Stomach (tissue), 9 donors: ENCODE data around the gene MTX1. TPM values are rescaled to one million over a fixed set of nuclear protein-coding genes. Genes with fewer than 3 reads are reported as not detected.

ENCODE experiments used
- DNase-seq, 2 donors: peaks; one replicate each; pipeline versions ENCODE4 v3.0.0 to v3.0.0-alpha.2; 2013 to 2019
- H3K27ac ChIP-seq, 5 donors: fragments of 200-600 bp in 4 of 5; sonication (generic) in 4 of 5; one replicate each; pipeline ENCODE4 v1.5.1; 2013 to 2019; ENCODE audit warnings: mild to moderate bottlenecking in 1 of 5, moderate library complexity in 1 of 5
- H3K27me3 ChIP-seq, 3 donors: fragments of 200-600 bp; sonication (generic); one replicate each; pipeline ENCODE4 v1.5.1; 2017 to 2019; ENCODE audit warnings: mixed run types in 1 of 3
- H3K36me3 ChIP-seq, 4 donors: fragments of 200-600 bp; sonication (generic); 1 replicate in 3 of 4; 2 replicates in 1 of 4; pipeline ENCODE4 v1.5.1; 2016 to 2019
- H3K4me1 ChIP-seq, 4 donors: fragments of 200-600 bp; sonication (generic); one replicate each; pipeline ENCODE4 v1.5.1; 2016 to 2019
- H3K4me3 ChIP-seq, 4 donors: fragments of 200-600 bp; sonication (generic) in 3 of 4; one replicate each; pipeline ENCODE4 v1.5.1; 2016 to 2019; ENCODE audit warnings: mild to moderate bottlenecking in 1 of 4
- H3K9me3 ChIP-seq, 4 donors: fragments of 200-600 bp; sonication (generic); one replicate each; pipeline ENCODE4 v1.5.1; 2016 to 2019
- CTCF ChIP-seq, 7 experiments: fragments of 450-650 bp in 4 of 7; fragments of 200-600 bp in 3 of 7; sonication (generic) in 3 of 7; IDR thresholded peaks; one replicate each; pipeline ENCODE4 v1.5.1; 2016 to 2019; ENCODE audit warnings: antibody characterized with exemption in 7 of 7, control low read depth in 2 of 7, mild to moderate bottlenecking in 1 of 7
- EP300 ChIP-seq: sonication (generic); formaldehyde crosslinking; IDR thresholded peaks from one replicate; pipeline ENCODE4 v1.6.1; 2017; ENCODE audit warnings: antibody characterized with exemption
- POLR2A ChIP-seq, 4 donors: fragments of 450-650 bp; IDR thresholded peaks; one replicate each; pipeline ENCODE4 v1.6.1; 2016; ENCODE audit warnings: antibody characterized with exemption in 4 of 4, control low read depth in 2 of 4, mild to moderate bottlenecking in 1 of 4, moderate library complexity in 1 of 4
- POLR2AphosphoS5 ChIP-seq, 3 donors: sonication (generic); formaldehyde crosslinking; IDR thresholded peaks; one replicate each; pipeline ENCODE4 v1.6.1; 2016; ENCODE audit warnings: antibody characterized with exemption in 3 of 3
- WGBS, 5 donors: extraction: QIAGEN DNeasy Blood & Tissue Kit in 3 of 5; methylation state at CpG; one replicate each; pipeline versions ENCODE4 v1.1.5 to v1.1.7; 2013 to 2018; 5-methylcytosine and 5-hydroxymethylcytosine counted together
- intact Hi-C: fragments of 100-400 bp; cut with DNase I; formaldehyde crosslinking; loops from one replicate; pipeline ENCODE4 v1.15.1; 2023; ENCODE audit warnings: low total_unique reads
- polyA plus RNA-seq, 3 donors: library from polyadenylated mRNA; stranded (reverse); fragments of 200-250 nt; gene quantifications; one replicate each; pipeline ENCODE4 v1.2.3, GENCODE V29; 2013
- total RNA-seq, 5 donors: library from RNA; depleted of rRNA; stranded (reverse); fragments of >200 nt; gene quantifications; one replicate each; pipeline versions ENCODE4 v1.1.0 to v1.2.3, GENCODE V29; 2014 to 2016
- donor health status: healthy with polysubstance abuse.
- donor health status: Bipolar disorder and iron deficiency.
- donor health status: healthy.

Gene MTX1
- total and polyA plus RNA-seq, 8 donors: 1.2 to 71.1 (median 36.9) TPM

DNA sequence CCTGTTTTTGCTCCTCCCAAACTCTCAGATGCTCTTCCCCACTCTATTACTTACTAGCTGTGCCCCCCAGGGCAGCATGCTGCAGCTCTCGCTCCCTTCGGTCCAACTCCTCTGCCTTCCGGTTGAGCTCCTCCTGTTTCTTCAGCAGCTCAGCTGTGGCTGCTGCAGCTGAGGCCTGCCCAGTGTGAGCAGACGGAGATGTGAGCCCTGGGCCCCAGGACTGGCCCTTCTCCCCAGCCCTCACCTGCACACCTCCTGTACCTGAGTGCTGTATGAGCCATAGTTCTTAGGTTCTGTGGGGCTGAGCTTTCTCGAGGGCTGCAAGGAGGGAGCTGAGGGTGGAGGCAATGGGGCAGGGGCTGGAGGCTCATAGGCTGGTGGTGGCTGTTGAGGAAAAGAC, 51.8 kb downstream of the MTX1 start:
- TF ChIP-seq CTCF (IDR thresholded peaks at IDR 0.05) (no peak), POLR2A (IDR thresholded peaks at IDR 0.05) (no peak), EP300 (no peak), POLR2AphosphoS5 (IDR thresholded peaks at IDR 0.05) (no peak)
- 85 to 94% (median 93%) methylated on average over 5 of the region's 5 CpGs for WGBS, 5 donors
- Histone ChIP-seq H3K4me1 (peaks cover 20 to 40% (median 34%) of the 10 kb centered on the region in 4 donors), H3K27ac (peak overlapping the region in 1 of 5 donors; percentile 14), H3K27me3 (no peaks in the 10 kb centered on the region), H3K4me3 (no peak overlapping the region), H3K36me3 (peaks cover 41 to 70% (median 64%) of the 10 kb centered on the region in 4 donors), H3K9me3 (no peaks in the 10 kb centered on the region)
- intact Hi-C loops: no loop called here
- no peak for DNase-seq

GRCh38 chr1:155261493-155261851, 53.0 kb downstream of the MTX1 start:
- no peak for TF ChIP-seq EP300
- H3K36me3 ChIP-seq: peaks cover 52 to 78% (median 75%) of the 10 kb centered on the region in 4 donors
- H3K27ac ChIP-seq: peak overlapping the region; percentile 82 to 88 (median 87)
- H3K27me3 ChIP-seq: no peaks in the 10 kb centered on the region
- 0 to 2% (median 0%) methylated on average over 3 to 9 of the region's 9 CpGs for WGBS, 5 donors
- H3K4me1 ChIP-seq: peaks cover 14 to 30% (median 27%) of the 10 kb centered on the region in 4 donors
- H3K4me3 ChIP-seq: peak overlapping the region; percentile 73 to 89 (median 82)
- no peaks in the 10 kb centered on the region for H3K9me3 ChIP-seq
- intact Hi-C loops: no loop called here
- peak in 1 of 2 donors; percentile 53 for DNase-seq

DNA sequence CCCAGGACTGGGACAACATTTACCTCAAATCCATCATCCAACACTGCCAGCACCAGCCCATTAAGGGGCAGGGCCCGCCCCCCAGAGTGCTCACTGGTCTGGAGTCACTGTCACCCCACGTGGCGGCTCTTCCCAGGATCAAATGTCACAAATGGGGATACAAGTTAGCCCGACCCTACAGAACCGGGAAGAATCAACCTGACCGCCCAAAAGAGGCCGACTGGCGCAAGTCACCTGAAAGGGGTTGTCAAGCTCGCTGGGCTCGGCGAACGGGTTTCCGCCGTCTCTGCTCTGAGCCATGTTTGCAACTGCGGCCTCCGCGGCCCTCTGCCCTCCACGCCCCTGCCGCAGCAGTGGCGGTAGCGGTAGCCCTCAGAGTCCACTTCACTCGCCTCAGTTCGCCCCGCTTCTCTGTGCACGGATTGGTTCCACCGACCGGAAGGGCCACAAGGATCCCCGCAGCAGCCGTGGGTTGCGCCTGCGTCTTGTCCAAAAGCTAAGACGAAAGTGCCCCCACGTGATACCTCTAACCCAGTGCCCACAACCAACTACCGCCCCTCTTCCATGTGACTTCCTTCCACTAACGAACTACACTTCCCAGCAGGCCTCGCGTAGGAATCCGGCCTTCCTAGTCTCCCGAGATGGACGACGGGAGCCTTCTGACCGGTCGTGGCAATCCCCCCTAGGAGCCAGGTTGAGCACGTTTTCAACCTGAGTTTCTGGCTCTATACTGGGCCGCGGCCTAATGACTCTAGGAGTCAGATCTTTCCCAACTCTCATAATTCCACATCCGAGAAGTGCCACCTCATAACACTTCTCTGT, 53.6 kb downstream of the MTX1 start, which contains the start of gene SCAMP3:
TSS of gene SCAMP3 (minus strand) at position 509 of the 822 bp plus-strand sequence. CDS start at position 300, 209 bp downstream.
- intact Hi-C loops: no loop called here
- WGBS, 5 donors: 0 to 1% (median 0%) methylated on average over 38 to 47 of the region's 47 CpGs
- peak within 1 kb of the TSS; percentile 82 to 88 (median 87) for H3K27ac ChIP-seq
- H3K4me1 ChIP-seq: peaks cover 14 to 27% (median 26%) of the 10 kb centered on the region in 4 donors
- TF ChIP-seq POLR2AphosphoS5 (IDR thresholded peaks at IDR 0.05): peak; percentile 79 to 97 (median 90)
- peak in 1 of 7 experiments; percentile 26 for TF ChIP-seq CTCF (IDR thresholded peaks at IDR 0.05)
- no peak for TF ChIP-seq EP300
- TF ChIP-seq POLR2A (IDR thresholded peaks at IDR 0.05): peak in 1 of 4 donors; percentile 39
- H3K9me3 ChIP-seq: no peaks in the 10 kb centered on the region
- H3K4me3 ChIP-seq: peak within 1 kb of the TSS; percentile 73 to 89 (median 82)
- no peaks in the 10 kb centered on the region for H3K27me3 ChIP-seq
- H3K36me3 ChIP-seq: peaks cover 53 to 78% (median 75%) of the 10 kb centered on the region in 4 donors
- DNase-seq: peak; percentile 95 to 99

GRCh38 chr1:155263067-155263466, 54.6 kb downstream of the MTX1 start:
- TF ChIP-seq CTCF (IDR thresholded peaks at IDR 0.05) (no peak), EP300 (no peak), POLR2A (IDR thresholded peaks at IDR 0.05) (no peak), POLR2AphosphoS5 (IDR thresholded peaks at IDR 0.05) (no peak)
- intact Hi-C loops: no loop called here
- peak overlapping the region in 4 of 5 donors; percentile 84 to 88 (median 87) for H3K27ac ChIP-seq
- H3K27me3 ChIP-seq: no peaks in the 10 kb centered on the region
- no peaks in the 10 kb centered on the region for H3K9me3 ChIP-seq
- H3K36me3 ChIP-seq: peaks cover 57 to 78% (median 75%) of the 10 kb centered on the region in 4 donors
- no peak for DNase-seq
- H3K4me1 ChIP-seq: peaks cover 14 to 27% (median 26%) of the 10 kb centered on the region in 4 donors
- WGBS, 5 donors: 82 to 87% (median 83%) methylated on average over 11 of the region's 11 CpGs
- no peak overlapping the region for H3K4me3 ChIP-seq

Other genes starting within 250 kb of the MTX1 start
- gene PYGO2, start 246.9 kb upstream of the MTX1 start, total RNA-seq: 10 to 100 TPM in 4 of 5 donors, 1 to 10 TPM in 1; 8.1 to 75.3 (median 36.2) TPM
- gene PYGO2, start 246.9 kb upstream of the MTX1 start, polyA plus RNA-seq: 10 to 100 TPM; 12.2 to 19.8 (median 16.1) TPM
- 10 to 100 TPM; 23.2 to 81.1 (median 59.6) TPM for gene SHC1, start 237.9 kb upstream of the MTX1 start, total RNA-seq
- gene SHC1, start 237.9 kb upstream of the MTX1 start, polyA plus RNA-seq: 10 to 100 TPM; 43.7 to 58.8 (median 56.1) TPM
- gene CKS1B, start 234.0 kb upstream of the MTX1 start, total RNA-seq: 10 to 100 TPM in 2 of 5 donors, 1 to 10 TPM in 3; 4.7 to 36.1 (median 5.2) TPM
- 10 to 100 TPM; 40.9 to 73.3 (median 63.9) TPM for gene CKS1B, start 234.0 kb upstream of the MTX1 start, polyA plus RNA-seq
- 10 to 100 TPM; 14.1 to 76.5 (median 54.8) TPM for gene FLAD1, start 225.4 kb upstream of the MTX1 start, total RNA-seq
- 10 to 100 TPM; 31.4 to 43.8 (median 40.4) TPM for gene FLAD1, start 225.4 kb upstream of the MTX1 start, polyA plus RNA-seq
- gene LENEP, start 215.1 kb upstream of the MTX1 start, total RNA-seq: 10 to 100 TPM in 1 of 5 donors, 1 to 10 TPM in 1, not detected in 3; 1.1 to 11.6 TPM
- gene LENEP, start 215.1 kb upstream of the MTX1 start, polyA plus RNA-seq: not detected
- 100 to 1,000 TPM in 1 of 5 donors, 10 to 100 TPM in 4; 32.3 to 134 (median 53.9) TPM for gene ZBTB7B, start 205.9 kb upstream of the MTX1 start, total RNA-seq
- 10 to 100 TPM; 29.6 to 39.5 (median 35.6) TPM for gene ZBTB7B, start 205.9 kb upstream of the MTX1 start, polyA plus RNA-seq
- 100 to 1,000 TPM in 1 of 5 donors, not detected in 4; 158 TPM for gene DCST2, start 174.9 kb upstream of the MTX1 start, total RNA-seq
- gene DCST2, start 174.9 kb upstream of the MTX1 start, polyA plus RNA-seq: 1 to 10 TPM; 1.6 to 6.6 (median 6.1) TPM
- under 1 TPM in 2 of 5 donors, not detected in 3; 0.18 to 0.89 TPM for gene DCST1, start 174.9 kb upstream of the MTX1 start, total RNA-seq
- under 1 TPM in 1 of 3 donors, not detected in 2; 0.13 TPM for gene DCST1, start 174.9 kb upstream of the MTX1 start, polyA plus RNA-seq
- gene ADAM15, start 157.4 kb upstream of the MTX1 start, total RNA-seq: 100 to 1,000 TPM in 4 of 5 donors, 10 to 100 TPM in 1; 56.2 to 335 (median 126) TPM
- gene ADAM15, start 157.4 kb upstream of the MTX1 start, polyA plus RNA-seq: 100 to 1,000 TPM; 149 to 267 (median 159) TPM
- 1 to 10 TPM in 3 of 5 donors, not detected in 2; 3.5 to 9.9 (median 5.8) TPM for gene EFNA4, start 145.0 kb upstream of the MTX1 start, total RNA-seq
- gene EFNA4, start 145.0 kb upstream of the MTX1 start, polyA plus RNA-seq: 10 to 100 TPM in 1 of 3 donors, 1 to 10 TPM in 2; 4.3 to 13.2 (median 6.7) TPM
- gene EFNA3, start 129.9 kb upstream of the MTX1 start, total RNA-seq: not detected
- 1 to 10 TPM in 2 of 3 donors, under 1 TPM in 1; 0.76 to 4.9 (median 1.5) TPM for gene EFNA3, start 129.9 kb upstream of the MTX1 start, polyA plus RNA-seq
- 10 to 100 TPM; 12.2 to 75.3 (median 36.0) TPM for gene EFNA1, start 80.8 kb upstream of the MTX1 start, total RNA-seq
- gene EFNA1, start 80.8 kb upstream of the MTX1 start, polyA plus RNA-seq: 10 to 100 TPM; 31.3 to 65.8 (median 47.7) TPM
- gene SLC50A1, start 72.8 kb upstream of the MTX1 start, total RNA-seq: 100 to 1,000 TPM in 1 of 5 donors, 10 to 100 TPM in 3, 1 to 10 TPM in 1; 4.5 to 114 (median 22.5) TPM
- 10 to 100 TPM; 39.7 to 48.3 (median 40.2) TPM for gene SLC50A1, start 72.8 kb upstream of the MTX1 start, polyA plus RNA-seq
- gene DPM3, start 68.2 kb upstream of the MTX1 start, total RNA-seq: 10 to 100 TPM in 4 of 5 donors, not detected in 1; 13.3 to 51.3 (median 38.3) TPM
- gene DPM3, start 68.2 kb upstream of the MTX1 start, polyA plus RNA-seq: 100 to 1,000 TPM; 192 to 301 (median 220) TPM
- gene KRTCAP2, start 35.4 kb upstream of the MTX1 start, total RNA-seq: 100 to 1,000 TPM in 3 of 5 donors, 10 to 100 TPM in 2; 60.8 to 238 (median 133) TPM
- 100 to 1,000 TPM; 183 to 399 (median 242) TPM for gene KRTCAP2, start 35.4 kb upstream of the MTX1 start, polyA plus RNA-seq
- gene TRIM46, start 34.8 kb upstream of the MTX1 start, total RNA-seq: 10 to 100 TPM in 1 of 5 donors, 1 to 10 TPM in 1, under 1 TPM in 1, not detected in 2; 0.73 to 16.9 (median 5.4) TPM
- gene TRIM46, start 34.8 kb upstream of the MTX1 start, polyA plus RNA-seq: under 1 TPM; 0.58 to 0.68 (median 0.61) TPM
- gene THBS3, start 798 bp upstream of the MTX1 start, total RNA-seq: 10 to 100 TPM; 11.0 to 65.9 (median 25.4) TPM
- gene THBS3, start 798 bp upstream of the MTX1 start, polyA plus RNA-seq: 10 to 100 TPM; 11.0 to 27.9 (median 17.8) TPM
- gene ENTREP3, start 46.8 kb downstream of the MTX1 start, total RNA-seq: 10 to 100 TPM in 4 of 5 donors, 1 to 10 TPM in 1; 2.8 to 77.9 (median 19.6) TPM
- 10 to 100 TPM in 2 of 3 donors, 1 to 10 TPM in 1; 9.7 to 20.5 (median 11.6) TPM for gene ENTREP3, start 46.8 kb downstream of the MTX1 start, polyA plus RNA-seq
- 10 to 100 TPM in 4 of 5 donors, 1 to 10 TPM in 1; 7.0 to 32.6 (median 24.1) TPM for gene SCAMP3, start 53.7 kb downstream of the MTX1 start, total RNA-seq
- 10 to 100 TPM; 25.8 to 48.4 (median 45.4) TPM for gene SCAMP3, start 53.7 kb downstream of the MTX1 start, polyA plus RNA-seq
- 10 to 100 TPM; 29.7 to 77.6 (median 53.6) TPM for gene CLK2, start 64.8 kb downstream of the MTX1 start, total RNA-seq
- 10 to 100 TPM; 16.0 to 46.4 (median 17.0) TPM for gene CLK2, start 64.8 kb downstream of the MTX1 start, polyA plus RNA-seq
- gene HCN3, start 68.8 kb downstream of the MTX1 start, total RNA-seq: 10 to 100 TPM in 1 of 5 donors, 1 to 10 TPM in 4; 1.1 to 13.6 (median 2.7) TPM
- 1 to 10 TPM in 2 of 3 donors, under 1 TPM in 1; 0.46 to 3.1 (median 1.1) TPM for gene HCN3, start 68.8 kb downstream of the MTX1 start, polyA plus RNA-seq
- gene PKLR, start 92.7 kb downstream of the MTX1 start, total RNA-seq: 1 to 10 TPM in 1 of 5 donors, not detected in 4; 4.6 TPM
- gene PKLR, start 92.7 kb downstream of the MTX1 start, polyA plus RNA-seq: not detected
- gene FDPS, start 100.2 kb downstream of the MTX1 start, total RNA-seq: 100 to 1,000 TPM in 1 of 5 donors, 10 to 100 TPM in 4; 27.7 to 223 (median 72.4) TPM
- 100 to 1,000 TPM; 149 to 229 (median 199) TPM for gene FDPS, start 100.2 kb downstream of the MTX1 start, polyA plus RNA-seq
- gene RUSC1, start 112.2 kb downstream of the MTX1 start, total RNA-seq: 100 to 1,000 TPM in 1 of 5 donors, 10 to 100 TPM in 3, 1 to 10 TPM in 1; 9.5 to 164 (median 31.3) TPM
- gene RUSC1, start 112.2 kb downstream of the MTX1 start, polyA plus RNA-seq: 10 to 100 TPM; 25.6 to 32.7 (median 31.4) TPM